Measurements from ENCODE around the gene CNPPD1.

CNPPD1 gene

DNA sequence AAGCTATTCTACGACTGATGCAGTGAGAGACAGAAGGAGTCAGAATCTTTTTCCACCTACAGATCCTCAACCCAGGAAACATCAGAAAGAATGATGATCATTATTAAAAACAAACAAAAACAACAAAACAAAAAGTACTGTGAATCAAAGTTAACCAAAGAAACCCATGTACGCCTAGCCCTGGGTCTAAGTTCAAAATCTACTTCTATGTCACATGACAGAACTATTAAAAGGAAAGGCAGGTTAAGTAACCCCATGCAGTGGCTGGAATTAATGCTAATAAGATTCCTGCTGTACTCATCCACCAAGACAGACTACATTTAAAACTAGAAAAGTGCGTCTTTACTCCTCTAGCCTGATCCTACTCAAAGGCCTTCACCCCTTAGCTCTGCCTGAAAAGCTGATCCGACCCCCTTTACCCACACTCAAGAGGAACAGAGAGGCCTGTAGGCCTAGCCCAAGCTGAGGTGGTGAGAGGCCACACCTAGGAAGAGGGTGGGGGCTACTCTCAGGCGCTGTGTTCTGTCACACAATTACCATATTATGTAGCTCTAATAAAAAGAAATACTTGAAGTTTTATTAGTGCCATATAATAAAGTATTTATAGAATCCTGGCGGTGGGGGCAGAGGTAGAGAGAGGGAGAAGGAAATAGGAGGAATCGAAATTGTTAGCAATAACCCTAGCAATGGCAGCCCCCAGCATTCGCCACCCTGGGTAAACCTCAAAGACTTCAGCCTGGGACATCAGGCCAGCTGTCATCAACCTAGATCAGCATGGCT is 53.2 kb downstream of the CNPPD1 start:
- H3K27me3 ChIP-seq (replicated peaks; ENCODE audit: control insufficient read depth, insufficient read depth, low read length, poor library complexity, severe bottlenecking) = no peaks in the 10 kb centered on the region
- DNase-seq = no peak
- no peaks in the 10 kb centered on the region for H3K9me3 ChIP-seq (ENCODE audit: control insufficient read depth, low read length)
- no peaks in the 10 kb centered on the region for H3K4me1 ChIP-seq (ENCODE audit: control insufficient read depth, insufficient read depth, low read length, poor library complexity, severe bottlenecking)
- peaks cover 3% of the 10 kb centered on the region for H3K36me3 ChIP-seq (ENCODE audit: control insufficient read depth, insufficient read depth, low read length)
- no peak overlapping the region for H3K27ac ChIP-seq (ENCODE audit: insufficient read depth, low read length, poor library complexity, severe bottlenecking)
- H3K4me3 ChIP-seq (ENCODE audit: insufficient read depth, low read depth, low read length, poor library complexity, severe bottlenecking) = no peak overlapping the region

DNA sequence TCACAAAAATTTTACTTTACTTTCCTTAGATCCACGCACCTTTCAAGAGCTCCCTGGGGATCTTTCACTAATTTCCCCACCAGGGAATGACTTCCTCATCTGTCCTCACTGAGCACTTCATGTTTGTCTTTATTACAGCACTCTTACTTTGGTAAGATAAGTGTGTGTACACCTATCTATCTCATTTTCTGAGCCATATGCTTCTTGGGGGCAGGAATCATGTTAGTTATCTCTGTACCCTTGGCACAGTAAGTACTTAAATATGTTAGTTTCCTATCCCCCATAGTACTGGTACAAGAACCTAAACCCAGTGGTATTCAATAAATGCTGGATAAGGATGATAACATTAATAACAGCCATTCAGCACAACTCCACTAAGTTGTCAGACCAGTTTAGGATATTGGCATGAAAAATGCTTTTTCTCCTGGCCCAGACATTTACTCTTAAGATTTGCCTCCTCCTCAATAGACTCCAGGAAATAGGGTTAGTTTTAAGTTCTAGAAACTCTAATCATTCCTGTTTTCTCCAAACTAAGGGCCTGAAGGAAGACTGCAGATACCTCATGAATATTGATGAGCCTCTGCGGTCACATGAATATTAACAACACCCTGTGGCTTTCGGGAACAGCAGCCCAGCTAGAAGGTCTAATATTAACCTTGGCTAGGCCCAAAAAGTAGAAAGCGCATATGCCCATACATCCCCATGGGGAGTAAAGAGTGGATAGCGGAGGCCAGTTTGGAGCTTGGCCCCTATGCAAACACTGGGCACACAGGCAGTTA is 54.3 kb downstream of the CNPPD1 start:
- Histone ChIP-seq H3K27me3 (replicated peaks; ENCODE audit: control insufficient read depth, insufficient read depth, low read length, poor library complexity, severe bottlenecking) (no peaks in the 10 kb centered on the region), H3K9me3 (ENCODE audit: control insufficient read depth, low read length) (no peaks in the 10 kb centered on the region), H3K27ac (ENCODE audit: insufficient read depth, low read length, poor library complexity, severe bottlenecking) (no peak overlapping the region), H3K36me3 (ENCODE audit: control insufficient read depth, insufficient read depth, low read length) (peaks cover 3% of the 10 kb centered on the region), H3K4me3 (ENCODE audit: insufficient read depth, low read depth, low read length, poor library complexity, severe bottlenecking) (no peak overlapping the region), H3K4me1 (ENCODE audit: control insufficient read depth, insufficient read depth, low read length, poor library complexity, severe bottlenecking) (no peaks in the 10 kb centered on the region)
- DNase-seq = no peak
